ENCODE results near the gene PTMA. TPM values are rescaled to one million over a fixed set of nuclear protein-coding genes. Genes with fewer than 3 reads are reported as not detected.

PTMA gene
- total RNA-seq, 1 experiment from 2014 or later: 713 TPM

GRCh38 chr2:231718799-231719198 lies 10.5 kb downstream of the PTMA start:
- Mint-ChIP-seq H3K27me3 (ENCODE audit: insufficient read depth, unreplicated experiment) (no peaks in the 10 kb centered on the region), H3K9me3 (ENCODE audit: unreplicated experiment) (no peaks in the 10 kb centered on the region), H3K4me1 (ENCODE audit: insufficient read depth, unreplicated experiment) (peaks cover 14% of the 10 kb centered on the region), H3K36me3 (ENCODE audit: insufficient read depth, unreplicated experiment) (peaks cover 10% of the 10 kb centered on the region), H3K4me3 (ENCODE audit: unreplicated experiment) (no peak overlapping the region), H3K27ac (ENCODE audit: low read depth, unreplicated experiment) (no peak overlapping the region)
- ChIA-PET CTCF (interaction anchor here (0.7 to 8.5 kb wide), 3 partner anchors 18 to 69 kb away, joined by 3 to 352 read pairs (median 4); no protein-coding TSS in a partner anchor), POLR2A (interaction anchor here (1.0 kb wide), 1 partner anchor 10 kb away, joined by 3 read pairs; no protein-coding TSS in a partner anchor)
- no TSS peak for BruUV-seq (replicated peaks)
- no peak for TF ChIP-seq CTCF (IDR thresholded peaks at IDR 0.05; ENCODE audit: unreplicated experiment)
- intact Hi-C loops (cut with micrococcal nuclease): no loop called here
- DNase-seq (ENCODE audit: unreplicated experiment): no peak

- no peak for TF ChIP-seq CTCF (IDR thresholded peaks at IDR 0.05; ENCODE audit: unreplicated experiment)
- Mint-ChIP-seq H3K4me1 (ENCODE audit: insufficient read depth, unreplicated experiment) (peaks cover 10% of the 10 kb centered on the region), H3K27me3 (ENCODE audit: insufficient read depth, unreplicated experiment) (no peaks in the 10 kb centered on the region), H3K36me3 (ENCODE audit: insufficient read depth, unreplicated experiment) (no peaks in the 10 kb centered on the region), H3K27ac (ENCODE audit: low read depth, unreplicated experiment) (no peak overlapping the region), H3K4me3 (ENCODE audit: unreplicated experiment) (no peak overlapping the region), H3K9me3 (ENCODE audit: unreplicated experiment) (no peaks in the 10 kb centered on the region)
- POLR2A ChIA-PET: no interaction called here
- no TSS peak for BruUV-seq (replicated peaks)
- CTCF ChIA-PET: interaction anchor here (1.1 to 1.5 kb wide), 2 partner anchors 14 to 24 kb away, joined by 3 read pairs; no protein-coding TSS in a partner anchor
- intact Hi-C loops (cut with micrococcal nuclease): no loop called here
- DNase-seq (ENCODE audit: unreplicated experiment): no peak
Measured at GRCh38 chr2:231720292-231720986, 12.1 kb downstream of the PTMA start.

- POLR2A ChIA-PET: no interaction called here
Measured at GRCh38 chr2:231720987-231721966, 13.0 kb downstream of the PTMA start.

More at GRCh38 chr2:231720987-231721966, 13.0 kb downstream of the PTMA start:
- no TSS peak for BruUV-seq (replicated peaks)
- no peaks in the 10 kb centered on the region for H3K36me3 Mint-ChIP-seq (ENCODE audit: insufficient read depth, unreplicated experiment)
- intact Hi-C loops (cut with micrococcal nuclease): no loop called here
- no peak for DNase-seq (ENCODE audit: unreplicated experiment)
- CTCF ChIA-PET: interaction anchor here (0.5 to 1.6 kb wide), 8 partner anchors 8 to 288 kb away, joined by 3 to 7 read pairs (median 3); no protein-coding TSS in a partner anchor
- no peak for TF ChIP-seq CTCF (IDR thresholded peaks at IDR 0.05; ENCODE audit: unreplicated experiment)
- H3K4me1 Mint-ChIP-seq (ENCODE audit: insufficient read depth, unreplicated experiment): peaks cover 2% of the 10 kb centered on the region
- no peak overlapping the region for H3K4me3 Mint-ChIP-seq (ENCODE audit: unreplicated experiment)
- H3K27me3 Mint-ChIP-seq (ENCODE audit: insufficient read depth, unreplicated experiment): no peaks in the 10 kb centered on the region
- no peak overlapping the region for H3K27ac Mint-ChIP-seq (ENCODE audit: low read depth, unreplicated experiment)
- no peaks in the 10 kb centered on the region for H3K9me3 Mint-ChIP-seq (ENCODE audit: unreplicated experiment)

All from MCF 10A (cell line).